Measurements from ENCODE around the gene ZNF264. TPM values are rescaled to one million over a fixed set of nuclear protein-coding genes. Genes with fewer than 3 reads are reported as not detected.

Gene ZNF264
- total and polyA plus RNA-seq, 8 donors, result 3.2 to 53.0 (median 32.8) TPM

DNA sequence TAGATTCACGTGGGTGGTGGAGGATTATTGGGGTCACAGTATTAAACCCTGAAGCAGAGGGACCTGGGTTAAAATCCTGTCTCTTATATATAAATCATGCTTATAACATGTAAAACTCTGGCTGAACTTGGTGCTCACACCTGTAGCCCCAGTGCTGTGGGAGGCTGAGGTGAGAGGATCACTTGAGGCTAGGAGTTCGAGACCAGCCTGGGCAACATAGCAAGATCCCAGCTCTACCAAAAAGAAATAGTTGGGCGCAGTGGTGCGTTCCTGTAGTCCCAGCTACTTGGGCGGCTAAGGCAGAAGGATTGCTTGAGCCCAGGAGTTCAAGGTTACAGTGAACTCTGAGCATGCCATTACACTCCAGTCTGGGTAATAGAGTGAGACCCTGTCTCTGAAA is 51.5 kb downstream of the ZNF264 start:
- TF ChIP-seq CTCF (IDR thresholded peaks at IDR 0.05) (no peak), POLR2AphosphoS5 (IDR thresholded peaks at IDR 0.05) (no peak), POLR2A (IDR thresholded peaks at IDR 0.05) (no peak), EP300 (IDR thresholded peaks at IDR 0.05) (no peak)
- peaks cover 13 to 28% (median 27%) of the 10 kb centered on the region in 4 donors for H3K4me1 ChIP-seq
- 91 to 97% (median 94%) methylated on average over 5 of the region's 5 CpGs for WGBS, 5 donors
- intact Hi-C loops (cut with DNase I; ENCODE audit: low total_unique reads), result no loop called here
- no peak overlapping the region for H3K27ac ChIP-seq
- DNase-seq, result no peak
- H3K27me3 ChIP-seq, result no peaks in the 10 kb centered on the region
- no peak overlapping the region for H3K4me3 ChIP-seq
- peaks cover 29 to 55% (median 49%) of the 10 kb centered on the region in 4 donors for H3K36me3 ChIP-seq
- peaks cover 0 to 9% (median 0%) of the 10 kb centered on the region in 4 donors for H3K9me3 ChIP-seq

DNA sequence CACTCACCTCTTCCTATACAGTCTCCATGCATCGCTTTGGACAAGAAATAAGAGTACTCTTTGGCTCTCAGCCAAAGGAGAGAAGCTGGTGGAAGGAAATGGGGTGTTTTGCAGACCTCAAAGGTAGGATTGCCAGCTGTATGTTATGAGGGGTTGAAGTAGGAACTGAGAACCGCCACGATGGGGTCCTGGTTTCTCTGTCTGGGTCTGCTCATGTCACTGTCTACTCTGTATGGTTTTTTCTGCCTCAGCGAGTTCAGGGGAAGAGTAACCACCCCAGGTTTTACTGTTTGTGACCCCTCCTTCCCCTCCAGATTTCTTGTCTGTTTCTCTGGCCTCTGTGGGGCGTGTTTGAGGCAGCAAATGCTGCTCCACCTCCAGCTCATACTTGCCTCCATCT is 53.2 kb downstream of the ZNF264 start:
- no peaks in the 10 kb centered on the region for H3K27me3 ChIP-seq
- H3K9me3 ChIP-seq, result peaks cover 0 to 21% (median 2%) of the 10 kb centered on the region in 4 donors
- peaks cover 40 to 72% (median 66%) of the 10 kb centered on the region in 4 donors for H3K36me3 ChIP-seq
- H3K27ac ChIP-seq, result no peak overlapping the region
- intact Hi-C loops (cut with DNase I; ENCODE audit: low total_unique reads), result no loop called here
- no peak for TF ChIP-seq POLR2A (IDR thresholded peaks at IDR 0.05)
- H3K4me3 ChIP-seq, result no peak overlapping the region
- WGBS, 5 donors, result 78 to 96% (median 89%) methylated on average over 5 of the region's 5 CpGs
- peaks cover 13 to 28% (median 27%) of the 10 kb centered on the region in 4 donors for H3K4me1 ChIP-seq
- DNase-seq, result no peak

DNA sequence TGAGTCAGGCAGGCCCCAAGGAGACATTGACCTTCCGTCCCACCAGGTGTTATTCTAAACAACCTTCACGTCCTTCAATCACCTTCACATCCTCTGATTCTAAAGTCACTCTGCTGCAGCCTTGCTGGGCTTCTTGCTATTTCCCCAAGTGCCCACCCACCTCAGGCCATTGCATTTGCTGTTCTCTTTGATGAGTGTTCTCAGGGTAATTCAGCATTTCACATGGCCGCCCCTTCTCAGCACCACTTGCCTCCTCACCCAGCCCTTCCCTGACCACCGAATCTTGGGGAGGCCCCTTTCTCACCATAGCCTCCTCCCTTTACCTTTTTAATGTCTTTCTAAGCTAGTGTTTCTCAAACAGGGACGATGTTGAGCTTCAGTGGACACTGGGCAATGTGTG is 53.8 kb downstream of the ZNF264 start:
- Histone ChIP-seq H3K4me3 (no peak overlapping the region), H3K4me1 (peaks cover 13 to 24% (median 23%) of the 10 kb centered on the region in 4 donors), H3K27ac (no peak overlapping the region), H3K27me3 (no peaks in the 10 kb centered on the region), H3K36me3 (peaks cover 42 to 75% (median 69%) of the 10 kb centered on the region in 4 donors), H3K9me3 (peaks cover 0 to 23% (median 3%) of the 10 kb centered on the region in 4 donors)
- intact Hi-C loops (cut with DNase I; ENCODE audit: low total_unique reads), result no loop called here
- TF ChIP-seq EP300 (IDR thresholded peaks at IDR 0.05) (no peak), POLR2A (IDR thresholded peaks at IDR 0.05) (no peak), POLR2AphosphoS5 (IDR thresholded peaks at IDR 0.05) (no peak), CTCF (IDR thresholded peaks at IDR 0.05) (no peak)
- WGBS, 5 donors, result 93 to 95% (median 94%) methylated on average over 5 of the region's 5 CpGs
- no peak for DNase-seq

DNA sequence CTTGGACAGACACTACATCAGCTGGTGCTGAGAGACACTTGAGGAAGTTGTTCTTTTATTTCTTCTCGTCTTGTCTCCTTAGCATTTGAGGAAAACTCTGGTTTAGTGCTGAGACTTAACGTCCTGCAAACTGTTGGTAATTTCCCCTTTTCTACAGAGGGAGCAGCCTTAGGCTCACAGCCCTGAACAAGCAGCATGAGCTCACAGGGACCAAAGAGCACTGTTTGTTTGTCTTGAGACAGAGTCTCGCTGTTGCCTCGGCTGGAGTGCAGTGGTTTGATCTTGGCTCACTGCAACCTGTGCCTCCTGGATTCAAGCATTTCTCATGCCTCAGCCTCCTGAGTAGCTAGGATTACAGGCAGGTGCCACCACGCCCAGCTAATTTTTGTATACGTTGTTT is 54.7 kb downstream of the ZNF264 start:
- no peak for DNase-seq
- Histone ChIP-seq H3K36me3 (peaks cover 48 to 84% (median 78%) of the 10 kb centered on the region in 4 donors), H3K27ac (no peak overlapping the region), H3K4me3 (no peak overlapping the region), H3K27me3 (no peaks in the 10 kb centered on the region), H3K9me3 (peaks cover 0 to 30% (median 7%) of the 10 kb centered on the region in 4 donors), H3K4me1 (peaks cover 13 to 22% (median 21%) of the 10 kb centered on the region in 4 donors)
- 81 to 94% (median 87%) methylated on average over 6 of the region's 6 CpGs for WGBS, 5 donors
- TF ChIP-seq EP300 (IDR thresholded peaks at IDR 0.05), result no peak
- no peak for TF ChIP-seq POLR2AphosphoS5 (IDR thresholded peaks at IDR 0.05)
- no peak for TF ChIP-seq POLR2A (IDR thresholded peaks at IDR 0.05)
- TF ChIP-seq CTCF (IDR thresholded peaks at IDR 0.05), result no peak
- intact Hi-C loops (cut with DNase I; ENCODE audit: low total_unique reads), result no loop called here

GRCh38 chr19:57248646-57249045 is 57.3 kb downstream of the ZNF264 start:
- intact Hi-C loops (cut with DNase I; ENCODE audit: low total_unique reads), result no loop called here
- DNase-seq, result no peak
- 82 to 97% (median 90%) methylated on average over 6 of the region's 6 CpGs for WGBS, 5 donors
- Histone ChIP-seq H3K36me3 (peaks cover 67 to 98% (median 98%) of the 10 kb centered on the region in 4 donors), H3K4me3 (no peak overlapping the region), H3K27me3 (no peaks in the 10 kb centered on the region), H3K27ac (no peak overlapping the region), H3K4me1 (no peaks in the 10 kb centered on the region), H3K9me3 (peaks cover 0 to 50% (median 26%) of the 10 kb centered on the region in 4 donors)
- TF ChIP-seq POLR2A (IDR thresholded peaks at IDR 0.05) (no peak), CTCF (IDR thresholded peaks at IDR 0.05) (no peak), EP300 (IDR thresholded peaks at IDR 0.05) (no peak), POLR2AphosphoS5 (IDR thresholded peaks at IDR 0.05) (no peak)

Data from stomach (tissue), 9 donors.